ENCODE measurements around the gene PRLHR.

DNA sequence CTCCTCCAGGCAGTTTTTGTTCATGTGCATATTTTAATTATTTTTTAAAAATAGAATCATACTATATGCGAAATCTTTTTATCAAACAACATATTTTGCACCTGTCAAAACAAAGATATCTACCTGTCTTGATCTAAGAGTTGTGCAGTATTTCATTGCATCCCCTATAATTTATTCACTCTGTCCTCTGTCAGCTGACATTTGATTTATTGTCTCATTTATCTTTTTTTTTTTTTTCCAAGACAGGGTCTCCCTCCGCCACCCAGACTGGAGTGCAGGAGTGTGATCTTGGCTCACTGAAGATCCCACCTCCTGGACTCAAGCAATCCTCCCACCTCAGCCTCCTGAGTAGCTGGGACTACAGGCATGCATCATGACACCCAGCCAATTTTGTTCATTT, 49.0 kb downstream of the PRLHR start:
- TF ChIP-seq EP300 (IDR thresholded peaks at IDR 0.05; ENCODE audit: borderline replicate concordance) (no peak), EGR1 (IDR thresholded peaks at IDR 0.05) (no peak), NFIC (IDR thresholded peaks at IDR 0.05) (no peak), FOXM1 (IDR thresholded peaks at IDR 0.05; ENCODE audit: borderline replicate concordance, low read depth) (no peak), YY1 (IDR thresholded peaks at IDR 0.05; ENCODE audit: low read depth) (no peak), CEBPB (IDR thresholded peaks at IDR 0.05) (no peak), RAD21 (IDR thresholded peaks at IDR 0.05; ENCODE audit: low read depth) (no peak), TAF1 (IDR thresholded peaks at IDR 0.05; ENCODE audit: low read depth) (no peak), TEAD4 (IDR thresholded peaks at IDR 0.05) (no peak), TCF12 (IDR thresholded peaks at IDR 0.05; ENCODE audit: low read depth) (no peak)
- TF ChIP-seq, protein P1, sequence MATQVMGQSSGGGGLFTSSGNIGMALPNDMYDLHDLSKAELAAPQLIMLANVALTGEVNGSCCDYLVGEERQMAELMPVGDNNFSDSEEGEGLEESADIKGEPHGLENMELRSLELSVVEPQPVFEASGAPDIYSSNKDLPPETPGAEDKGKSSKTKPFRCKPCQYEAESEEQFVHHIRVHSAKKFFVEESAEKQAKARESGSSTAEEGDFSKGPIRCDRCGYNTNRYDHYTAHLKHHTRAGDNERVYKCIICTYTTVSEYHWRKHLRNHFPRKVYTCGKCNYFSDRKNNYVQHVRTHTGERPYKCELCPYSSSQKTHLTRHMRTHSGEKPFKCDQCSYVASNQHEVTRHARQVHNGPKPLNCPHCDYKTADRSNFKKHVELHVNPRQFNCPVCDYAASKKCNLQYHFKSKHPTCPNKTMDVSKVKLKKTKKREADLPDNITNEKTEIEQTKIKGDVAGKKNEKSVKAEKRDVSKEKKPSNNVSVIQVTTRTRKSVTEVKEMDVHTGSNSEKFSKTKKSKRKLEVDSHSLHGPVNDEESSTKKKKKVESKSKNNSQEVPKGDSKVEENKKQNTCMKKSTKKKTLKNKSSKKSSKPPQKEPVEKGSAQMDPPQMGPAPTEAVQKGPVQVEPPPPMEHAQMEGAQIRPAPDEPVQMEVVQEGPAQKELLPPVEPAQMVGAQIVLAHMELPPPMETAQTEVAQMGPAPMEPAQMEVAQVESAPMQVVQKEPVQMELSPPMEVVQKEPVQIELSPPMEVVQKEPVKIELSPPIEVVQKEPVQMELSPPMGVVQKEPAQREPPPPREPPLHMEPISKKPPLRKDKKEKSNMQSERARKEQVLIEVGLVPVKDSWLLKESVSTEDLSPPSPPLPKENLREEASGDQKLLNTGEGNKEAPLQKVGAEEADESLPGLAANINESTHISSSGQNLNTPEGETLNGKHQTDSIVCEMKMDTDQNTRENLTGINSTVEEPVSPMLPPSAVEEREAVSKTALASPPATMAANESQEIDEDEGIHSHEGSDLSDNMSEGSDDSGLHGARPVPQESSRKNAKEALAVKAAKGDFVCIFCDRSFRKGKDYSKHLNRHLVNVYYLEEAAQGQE (IDR thresholded peaks at IDR 0.05; ENCODE audit: low read depth): no peak
- TF ChIP-seq, protein P2, sequence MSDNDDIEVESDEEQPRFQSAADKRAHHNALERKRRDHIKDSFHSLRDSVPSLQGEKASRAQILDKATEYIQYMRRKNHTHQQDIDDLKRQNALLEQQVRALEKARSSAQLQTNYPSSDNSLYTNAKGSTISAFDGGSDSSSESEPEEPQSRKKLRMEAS (IDR thresholded peaks at IDR 0.05): no peak
- TF ChIP-seq, protein P3, sequence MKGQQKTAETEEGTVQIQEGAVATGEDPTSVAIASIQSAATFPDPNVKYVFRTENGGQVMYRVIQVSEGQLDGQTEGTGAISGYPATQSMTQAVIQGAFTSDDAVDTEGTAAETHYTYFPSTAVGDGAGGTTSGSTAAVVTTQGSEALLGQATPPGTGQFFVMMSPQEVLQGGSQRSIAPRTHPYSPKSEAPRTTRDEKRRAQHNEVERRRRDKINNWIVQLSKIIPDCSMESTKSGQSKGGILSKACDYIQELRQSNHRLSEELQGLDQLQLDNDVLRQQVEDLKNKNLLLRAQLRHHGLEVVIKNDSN (IDR thresholded peaks at IDR 0.05): no peak

All from Ishikawa (cell line).